ENCODE data around the gene PCCA. TPM values are rescaled to one million over a fixed set of nuclear protein-coding genes. Genes with fewer than 3 reads are reported as not detected.

Gene PCCA
- total RNA-seq, 1 donor from 2014 or later, result 14.3 TPM

- no peak for DNase-seq (ENCODE audit: low read depth)
Observed at GRCh38 chr13:100536643-100537180, 447.8 kb downstream of the PCCA start.

GRCh38 chr13:100537486-100537885 lies 448.6 kb downstream of the PCCA start:
- DNase-seq (ENCODE audit: low read depth), result no peak

- no peak for DNase-seq (ENCODE audit: low read depth)
Observed at GRCh38 chr13:100537951-100538462, 449.1 kb downstream of the PCCA start.

- DNase-seq (ENCODE audit: low read depth), result no peak
Observed at GRCh38 chr13:100540621-100541020, 451.7 kb downstream of the PCCA start.

- no peak for DNase-seq (ENCODE audit: low read depth)
Observed at GRCh38 chr13:100541897-100542825, 453.3 kb downstream of the PCCA start.

- DNase-seq (ENCODE audit: low read depth), result peak; percentile 50
Observed at GRCh38 chr13:100542826-100543156, 453.9 kb downstream of the PCCA start.

- DNase-seq (ENCODE audit: low read depth), result no peak
Observed at GRCh38 chr13:100543872-100544602, 455.1 kb downstream of the PCCA start.

GRCh38 chr13:100544866-100545683 lies 456.2 kb downstream of the PCCA start:
- DNase-seq (ENCODE audit: low read depth), result no peak

- DNase-seq (ENCODE audit: low read depth), result no peak
Observed at GRCh38 chr13:100545684-100546061, 456.8 kb downstream of the PCCA start.

- DNase-seq (ENCODE audit: low read depth), result no peak
Observed at GRCh38 chr13:100546713-100547405, 458.0 kb downstream of the PCCA start.

- peak; percentile 34 for DNase-seq (ENCODE audit: low read depth)
Observed at GRCh38 chr13:100547791-100548201, 458.9 kb downstream of the PCCA start.

- DNase-seq (ENCODE audit: low read depth), result no peak
Observed at GRCh38 chr13:100549316-100549715, 460.4 kb downstream of the PCCA start.

GRCh38 chr13:100552755-100553154 lies 463.9 kb downstream of the PCCA start:
- DNase-seq (ENCODE audit: low read depth), result no peak

- no peak for DNase-seq (ENCODE audit: low read depth)
Observed at GRCh38 chr13:100559886-100560285, 471.0 kb downstream of the PCCA start.

GRCh38 chr13:100560498-100561157 lies 471.7 kb downstream of the PCCA start:
- DNase-seq (ENCODE audit: low read depth), result no peak

- DNase-seq (ENCODE audit: low read depth), result no peak
Observed at GRCh38 chr13:100561158-100561499, 472.2 kb downstream of the PCCA start.

- DNase-seq (ENCODE audit: low read depth), result no peak
Observed at GRCh38 chr13:100561599-100562204, 472.8 kb downstream of the PCCA start.

GRCh38 chr13:100563779-100564178 lies 474.9 kb downstream of the PCCA start:
- no peak for DNase-seq (ENCODE audit: low read depth)

- no peak for DNase-seq (ENCODE audit: low read depth)
Observed at GRCh38 chr13:100564444-100565223, 475.7 kb downstream of the PCCA start.

All from myocyte (in vitro differentiated cells).